Stimulated activated CD8-positive, alpha-beta memory T cell treated with anti-CD3 and anti-CD28 coated beads, Interleukin-15, amount 100 ng/mL, for 4 hours (primary cell): ENCODE results near the gene BTG1.
"Not testable (repeated sequence)": the region's sequence is repeated elsewhere in the genome, so short reads cannot be mapped to it uniquely, and the experiment has no call there.

Source experiments
- DNase-seq, 2 donors: peaks; one replicate each; pipeline ENCODE4 v3.0.0-alpha.2; 2020; ENCODE audit warnings: low read depth in 2 of 2

The BTG1 gene

GRCh38 chr12:92098594-92099380 lies 46.9 kb downstream of the BTG1 start:
- DNase-seq = no peak

DNA sequence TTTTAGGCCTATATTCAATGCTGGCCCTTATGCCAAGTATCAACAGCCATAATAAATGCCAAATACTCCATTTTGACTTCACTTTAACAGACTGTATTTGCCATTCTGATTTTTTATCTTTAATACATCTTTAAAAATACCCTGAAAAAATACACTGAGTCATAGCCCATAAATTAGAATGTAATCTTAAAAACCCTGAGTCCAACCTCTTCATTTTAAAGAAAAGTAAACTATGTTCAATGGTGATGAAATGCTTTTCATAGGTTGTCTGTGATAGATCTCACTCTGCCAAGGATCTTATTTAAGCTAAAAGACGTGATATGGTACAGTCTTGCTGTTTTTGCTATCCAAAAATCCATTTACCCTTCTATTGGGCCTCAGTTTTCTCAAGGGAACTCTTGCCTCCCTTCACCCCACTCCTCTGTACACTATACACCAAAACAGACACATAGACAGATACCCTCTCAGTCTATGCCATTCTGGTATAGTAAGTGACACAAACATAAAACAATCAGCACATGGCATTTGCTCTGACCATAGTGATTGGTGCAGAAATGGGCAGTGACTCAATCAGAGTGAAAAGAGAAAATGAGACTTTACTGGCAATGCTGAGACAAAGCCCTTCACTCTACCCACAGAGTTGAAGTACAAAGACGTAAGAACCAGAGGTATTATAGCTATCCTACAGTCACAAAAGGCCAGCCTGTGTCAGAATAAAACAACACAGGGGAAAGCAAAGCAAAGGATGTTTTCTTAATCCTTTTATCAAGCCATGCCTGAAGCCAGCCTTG lies 49.1 kb downstream of the BTG1 start:
- DNase-seq = no peak

DNA sequence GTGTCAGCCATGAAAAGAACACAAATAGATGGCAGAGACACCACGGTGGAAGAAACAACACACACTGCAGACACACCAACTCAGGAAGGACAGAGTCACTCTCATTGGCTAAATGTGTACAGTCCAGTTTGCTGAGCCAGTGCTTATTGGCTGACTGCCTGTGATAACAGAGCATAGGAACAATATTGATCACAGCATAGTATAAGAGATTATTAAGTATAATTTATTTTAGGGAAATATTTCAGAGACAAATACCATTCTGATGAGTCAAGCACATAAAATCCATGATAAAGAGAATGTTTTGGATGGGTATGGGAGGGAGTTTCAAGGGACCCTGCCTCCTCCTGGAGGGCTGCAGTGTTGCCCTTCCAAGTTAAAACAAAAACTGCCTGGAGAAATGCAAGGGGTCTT lies 50.9 kb downstream of the BTG1 start:
- DNase-seq = no peak

GRCh38 chr12:92094301-92094700 lies 51.3 kb downstream of the BTG1 start:
- DNase-seq = not testable (repeated sequence)
